Jurkat, Clone E6-1 (cell line): ENCODE data around the gene MOAP1.
"Not testable (repeated sequence)": the region's sequence is repeated elsewhere in the genome, so short reads cannot be mapped to it uniquely, and the experiment has no call there.

Experiments used
- DNase-seq: peaks from one replicate; pipeline ENCODE4 v3.0.0-alpha.2; 2011; ENCODE audit warnings: low read depth, low spot score
- H3K4me3 ChIP-seq: 2 replicates; pipeline ENCODE4 v1.5.1; 2011; ENCODE audit warnings: mild to moderate bottlenecking, low read length, control low read depth, moderate library complexity

MOAP1 gene

DNA sequence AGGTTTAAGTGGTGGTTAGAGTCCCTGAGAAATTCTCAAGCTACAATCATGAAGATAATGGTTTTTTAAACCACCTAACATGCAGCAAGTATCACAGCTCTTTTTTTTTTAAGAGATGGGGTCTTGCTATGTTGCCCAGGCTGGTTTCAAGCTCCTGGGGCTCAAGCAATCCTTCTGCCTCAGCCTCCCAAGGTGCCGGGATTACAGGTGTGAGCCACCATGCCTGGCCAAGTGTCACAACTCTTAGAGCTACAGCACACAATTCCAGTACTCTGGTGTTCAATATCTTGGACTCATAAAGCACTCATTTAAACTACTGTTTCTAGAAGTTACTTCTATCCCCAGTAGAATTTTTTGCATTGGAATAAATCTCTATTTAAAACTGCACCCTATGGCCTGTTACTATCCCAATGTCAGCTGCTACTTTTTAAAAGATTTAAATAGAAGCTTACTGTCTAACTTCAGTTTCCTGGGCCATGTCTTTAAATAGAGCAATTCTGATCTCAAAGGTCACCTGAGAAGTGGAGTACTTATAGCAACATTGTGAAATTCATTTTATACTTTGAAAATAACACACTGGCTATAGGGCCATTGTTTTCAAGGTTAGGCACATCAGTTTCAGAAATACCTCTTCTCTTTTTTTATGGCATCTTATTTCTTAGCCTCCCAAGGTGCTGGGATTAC lies 10.8 kb upstream of the MOAP1 start:
- no peak overlapping the region for H3K4me3 ChIP-seq
- no peak for DNase-seq

DNA sequence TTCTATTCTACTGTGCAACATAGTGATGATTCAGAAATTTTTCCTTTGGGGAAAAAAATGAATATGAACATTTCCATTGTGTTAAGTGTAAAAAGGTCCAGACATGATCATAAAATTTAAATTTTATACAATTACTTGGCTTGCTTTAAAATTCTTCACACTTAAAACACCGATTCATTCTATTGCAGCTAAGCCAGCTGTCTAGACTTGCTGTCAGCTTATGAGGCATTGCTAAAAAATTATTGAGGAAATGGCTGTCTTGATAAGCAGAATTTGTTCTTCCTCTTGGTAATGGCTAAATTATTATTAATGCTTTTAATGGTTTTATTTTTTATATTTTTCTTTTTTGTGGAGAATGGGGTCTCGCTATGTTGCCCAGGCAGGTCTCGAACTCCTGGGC lies 2.3 kb upstream of the MOAP1 start:
- DNase-seq: no peak
- H3K4me3 ChIP-seq: no peak overlapping the region

DNA sequence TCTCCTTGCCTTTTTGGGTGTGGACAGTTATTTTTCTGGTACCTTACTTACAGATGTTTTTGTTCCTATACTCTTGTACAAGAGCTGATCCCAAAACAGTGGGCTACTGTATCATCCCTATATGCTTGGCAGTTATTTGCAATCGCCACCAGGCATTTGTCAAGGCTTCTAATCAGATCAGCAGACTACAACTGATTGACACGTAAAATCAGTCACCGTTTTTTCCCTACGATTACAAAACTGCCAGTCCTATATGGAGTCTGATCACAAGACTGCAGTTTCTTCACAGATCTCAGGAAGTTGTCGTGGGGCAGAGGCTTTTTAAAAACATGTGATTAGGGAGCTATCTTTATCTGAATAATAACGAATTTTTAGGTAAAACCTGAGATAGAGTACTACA lies 1.8 kb upstream of the MOAP1 start:
- DNase-seq: no peak

DNA sequence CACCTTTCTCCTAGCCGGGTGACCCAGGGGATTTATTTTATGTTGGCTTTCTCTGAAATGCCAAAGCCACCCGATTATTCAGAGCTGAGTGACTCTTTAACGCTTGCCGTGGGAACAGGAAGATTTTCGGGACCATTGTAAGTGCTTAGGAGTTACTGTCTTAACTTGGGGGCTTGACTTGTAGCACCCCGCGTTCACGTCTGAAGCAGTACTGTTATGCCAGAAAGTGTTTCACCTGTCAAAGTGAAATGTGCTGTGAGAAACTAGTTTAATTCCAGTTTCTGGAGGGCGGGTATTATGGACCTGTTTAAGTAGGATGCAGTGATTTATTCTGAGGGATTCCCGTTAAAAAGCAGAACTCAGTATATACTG lies 638 bp upstream of the MOAP1 start:
- peak overlapping the region; percentile 74 for H3K4me3 ChIP-seq
- no peak for DNase-seq

More for the DNA sequence above, 1.8 kb upstream of the MOAP1 start:
- H3K4me3 ChIP-seq: no peak overlapping the region

DNA sequence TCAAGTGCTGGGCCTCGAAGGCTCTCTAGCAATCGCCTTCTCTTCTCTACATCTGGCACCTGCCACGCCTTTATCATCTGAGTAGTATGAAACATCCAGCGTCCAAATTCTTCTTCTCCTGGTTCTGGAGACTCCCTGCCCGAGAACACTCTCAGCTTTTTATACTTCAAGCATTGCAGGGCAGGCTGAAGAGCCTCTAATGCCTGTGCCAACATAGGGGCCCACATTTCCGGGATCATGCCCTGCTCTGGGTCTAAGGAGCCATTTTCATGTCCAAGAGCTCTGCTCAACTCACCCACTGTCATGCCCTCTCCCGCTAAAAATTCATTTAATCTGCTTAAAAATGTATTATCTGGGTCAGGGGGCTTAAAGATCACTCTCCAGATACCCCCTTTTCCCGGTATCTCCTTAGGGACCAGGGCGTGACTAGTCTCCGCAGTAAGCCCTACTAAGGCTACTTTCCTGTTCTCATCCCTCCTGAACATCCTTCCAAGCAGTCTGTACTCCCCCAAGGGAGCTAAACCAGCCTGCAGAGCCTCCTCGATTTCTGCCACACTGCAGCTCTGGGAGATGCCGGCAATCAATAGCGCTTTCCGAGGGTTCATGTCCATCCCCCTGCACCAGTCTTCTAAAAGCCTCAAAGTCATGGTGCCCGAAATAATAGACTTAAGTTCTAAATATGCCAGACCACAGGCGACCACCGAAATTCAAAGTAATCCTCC lies 940 bp downstream of the MOAP1 start:
- no peak for DNase-seq
- H3K4me3 ChIP-seq: peak overlapping the region; percentile 74

DNA sequence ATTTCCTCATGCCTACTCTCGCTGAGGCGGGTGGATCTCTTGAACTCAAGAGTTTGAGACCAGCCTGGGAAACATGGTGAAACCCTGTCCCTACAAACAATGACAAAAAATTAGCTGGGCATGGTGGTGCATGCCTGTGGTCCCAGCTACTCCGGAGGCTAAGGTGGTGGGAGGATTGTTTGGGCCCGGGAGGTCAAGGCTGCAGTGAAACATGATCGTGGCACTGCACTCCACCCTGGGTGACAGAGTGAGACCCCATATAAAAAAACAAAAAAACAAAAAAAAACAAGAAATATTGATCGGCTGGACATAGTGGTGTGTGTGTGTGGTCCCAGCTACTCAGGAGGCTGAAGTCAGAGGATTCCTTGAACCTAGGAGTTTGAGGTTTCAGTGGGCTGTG lies 9.2 kb downstream of the MOAP1 start:
- H3K4me3 ChIP-seq: no peak overlapping the region
- no peak for DNase-seq

DNA sequence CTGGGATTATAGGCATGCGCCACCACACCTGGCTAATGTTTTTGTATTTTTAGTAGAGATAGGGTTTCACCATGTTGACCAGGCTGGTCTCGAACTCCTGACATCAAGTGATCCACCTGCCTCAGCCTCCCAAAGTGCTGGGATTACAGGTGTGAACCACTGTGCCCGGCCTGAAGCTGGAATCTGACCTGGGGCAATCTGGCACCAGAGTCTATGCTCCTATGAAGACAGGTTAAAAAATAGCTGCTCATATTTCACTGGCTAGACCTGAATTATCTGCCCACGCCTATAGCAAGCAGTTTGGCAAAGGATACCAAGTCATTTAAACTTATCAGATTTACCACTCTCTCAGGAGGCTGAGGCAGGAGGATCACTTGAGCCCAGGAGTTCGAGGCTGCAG lies 10.0 kb downstream of the MOAP1 start:
- not testable (repeated sequence) for H3K4me3 ChIP-seq, DNase-seq

DNA sequence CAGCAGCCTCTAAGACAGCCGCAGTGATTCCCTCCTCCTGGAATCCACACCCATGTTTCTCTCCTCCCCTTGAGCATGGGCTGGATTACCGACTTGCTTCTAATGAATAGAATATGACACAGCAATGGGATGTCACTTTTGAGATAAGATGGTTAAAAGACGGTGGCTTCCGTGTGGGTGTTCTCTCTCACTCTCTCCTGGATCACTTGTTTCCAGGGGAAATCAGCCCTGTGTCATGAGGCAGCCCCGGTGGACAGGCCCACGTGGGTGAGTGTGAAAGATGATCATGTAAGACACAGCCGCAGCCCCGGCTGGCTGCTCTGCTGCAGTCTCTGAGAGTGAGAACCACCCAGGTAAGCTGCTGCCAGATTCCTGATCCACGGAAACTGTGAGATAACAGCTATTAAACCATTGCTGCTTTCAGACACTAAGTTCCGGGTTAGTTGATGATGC lies 10.7 kb downstream of the MOAP1 start:
- H3K4me3 ChIP-seq: no peak overlapping the region
- DNase-seq: no peak

DNA sequence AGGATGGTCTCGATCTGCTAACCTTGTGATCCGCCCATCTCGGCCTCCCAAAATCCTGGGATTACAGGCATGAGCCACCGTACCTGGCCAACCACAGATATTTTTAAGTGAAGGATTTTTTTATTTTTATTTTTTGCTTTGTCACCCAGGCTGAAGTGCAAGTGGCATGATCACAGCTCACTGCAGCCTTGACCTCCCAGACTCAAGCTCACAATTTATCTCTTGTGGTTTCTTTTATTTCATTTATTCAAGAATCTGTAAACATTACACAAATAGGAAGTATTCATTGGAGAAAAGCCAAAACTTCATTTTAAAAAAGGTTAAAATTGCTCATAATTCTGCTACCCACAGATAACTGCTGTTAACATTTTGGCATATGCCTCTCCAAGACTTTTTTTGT lies 13.3 kb downstream of the MOAP1 start:
- H3K4me3 ChIP-seq: no peak overlapping the region

DNA sequence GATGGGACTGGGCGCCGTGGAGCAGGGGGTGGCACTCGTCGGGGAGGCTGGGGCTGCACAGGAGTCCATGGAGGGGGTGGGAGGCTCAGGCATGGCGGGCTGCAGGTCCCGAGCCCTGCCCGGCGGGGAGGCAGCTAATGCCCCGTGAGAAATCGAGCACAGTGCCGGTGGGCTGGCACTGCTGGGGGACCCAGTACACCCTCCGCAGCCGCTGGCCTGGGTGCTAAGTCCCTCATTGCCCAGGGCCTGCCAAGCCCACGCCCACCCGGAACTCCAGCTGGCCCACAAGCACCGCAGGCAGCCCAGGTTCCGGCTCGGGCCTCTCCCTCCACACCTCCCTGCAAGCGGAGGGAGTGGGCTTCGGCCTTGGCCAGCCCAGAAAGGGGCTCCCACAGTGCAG lies 14.6 kb downstream of the MOAP1 start:
- DNase-seq, H3K4me3 ChIP-seq: not testable (repeated sequence)

More for the DNA sequence above, 13.3 kb downstream of the MOAP1 start:
- no peak for DNase-seq

DNA sequence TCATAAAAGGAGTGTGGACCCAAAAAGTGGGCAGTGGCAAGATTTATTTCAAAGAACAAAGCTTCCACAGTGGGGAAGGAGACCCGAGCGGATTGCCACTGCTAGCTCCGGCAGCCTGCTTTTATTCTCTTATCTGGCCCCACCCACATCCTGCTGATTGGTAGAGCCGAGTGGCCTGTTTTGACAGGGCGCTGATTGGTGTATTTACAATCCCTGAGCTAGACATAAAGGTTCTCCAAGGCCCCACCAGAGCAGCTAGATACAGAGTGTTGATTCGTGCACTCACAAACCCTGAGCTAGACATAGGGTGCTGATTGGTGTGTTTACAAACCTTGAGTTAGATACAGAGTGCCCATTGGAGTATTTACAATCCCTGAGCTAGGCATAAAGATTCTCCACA lies 15.1 kb downstream of the MOAP1 start:
- not testable (repeated sequence) for DNase-seq, H3K4me3 ChIP-seq

DNA sequence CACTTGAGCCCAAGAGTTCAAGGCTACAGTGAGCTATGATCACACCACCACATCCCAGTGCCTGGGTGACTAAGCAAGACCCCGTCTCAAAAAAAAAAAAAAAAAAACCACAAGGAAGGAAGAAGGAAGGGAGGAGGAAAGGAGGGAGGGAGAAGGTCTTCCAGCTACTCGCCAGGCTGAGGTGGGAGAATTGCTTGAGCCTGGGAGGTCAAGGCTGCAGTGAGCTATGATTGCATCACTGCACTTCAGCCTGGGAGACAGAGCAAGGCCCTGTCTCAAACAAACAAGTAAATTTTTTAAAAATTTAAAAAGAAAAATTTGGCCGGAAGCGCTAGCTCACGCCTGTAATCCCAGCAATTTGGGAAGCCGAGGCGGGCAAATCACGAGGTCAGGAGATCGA lies 16.1 kb downstream of the MOAP1 start:
- H3K4me3 ChIP-seq, DNase-seq: not testable (repeated sequence)

DNA sequence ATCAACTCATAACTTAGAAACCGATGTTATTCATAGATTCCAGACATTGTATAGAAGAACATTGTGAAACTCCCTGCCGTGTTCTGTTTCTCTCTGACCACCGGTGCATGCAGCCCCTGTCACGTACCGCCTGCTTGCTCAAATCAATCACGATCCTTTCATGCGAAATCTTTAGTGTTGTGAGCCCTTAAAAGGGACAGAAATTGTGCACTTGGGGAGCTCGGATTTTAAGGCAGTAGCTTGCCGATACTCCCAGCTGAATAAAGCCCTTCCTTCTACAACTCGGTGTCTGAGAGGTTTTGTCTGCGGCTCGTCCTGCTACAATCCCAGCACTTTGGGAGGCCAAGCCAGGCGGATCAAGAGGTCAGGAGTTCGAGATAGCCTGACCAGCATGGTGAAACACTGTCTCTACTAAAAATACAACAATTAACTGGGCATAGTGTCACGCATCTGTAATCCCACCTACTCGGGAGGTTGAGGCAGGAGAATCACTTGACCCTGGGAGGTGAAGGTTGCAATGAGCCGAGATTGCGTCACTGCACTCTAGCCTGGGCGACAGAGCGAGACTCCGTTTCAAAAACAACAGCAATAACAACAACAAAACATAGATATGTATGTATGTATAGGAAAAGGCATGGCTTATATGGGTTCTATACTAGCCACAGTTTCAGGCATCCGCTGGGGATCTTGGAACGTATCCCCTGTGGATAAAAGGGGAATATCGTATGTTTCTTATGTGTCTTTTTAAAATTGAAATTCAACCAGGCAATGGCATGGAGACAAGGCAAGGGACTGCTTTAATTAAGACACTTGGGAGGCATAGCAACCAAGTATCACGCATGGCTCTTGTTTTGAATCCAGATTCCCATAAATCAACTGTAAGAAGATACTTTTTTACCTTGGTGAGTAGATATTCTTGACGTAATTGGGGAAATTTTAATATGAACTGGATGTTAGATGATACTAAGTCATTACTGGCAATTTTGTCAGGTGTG lies 19.1 kb downstream of the MOAP1 start:
- not testable (repeated sequence) for H3K4me3 ChIP-seq, DNase-seq

DNA sequence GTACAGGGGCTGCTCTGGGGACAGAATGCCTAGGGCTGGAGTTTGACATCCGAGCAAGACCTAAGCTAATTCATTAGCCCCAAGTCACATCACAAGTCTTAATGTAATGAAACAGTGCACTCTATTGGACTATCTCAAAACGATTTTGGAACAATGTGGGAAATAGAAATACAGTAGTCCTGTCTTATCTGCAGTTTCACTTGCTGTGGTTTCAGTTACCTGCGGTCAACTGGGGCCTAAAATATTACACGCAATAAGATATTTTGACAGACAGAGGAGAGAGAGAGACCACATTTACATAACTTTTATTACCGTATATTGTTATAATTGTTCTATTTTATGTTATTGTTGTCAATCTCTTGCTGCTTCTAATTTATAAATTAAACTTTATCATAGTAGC lies 21.1 kb downstream of the MOAP1 start:
- DNase-seq: no peak
- no peak overlapping the region for H3K4me3 ChIP-seq

DNA sequence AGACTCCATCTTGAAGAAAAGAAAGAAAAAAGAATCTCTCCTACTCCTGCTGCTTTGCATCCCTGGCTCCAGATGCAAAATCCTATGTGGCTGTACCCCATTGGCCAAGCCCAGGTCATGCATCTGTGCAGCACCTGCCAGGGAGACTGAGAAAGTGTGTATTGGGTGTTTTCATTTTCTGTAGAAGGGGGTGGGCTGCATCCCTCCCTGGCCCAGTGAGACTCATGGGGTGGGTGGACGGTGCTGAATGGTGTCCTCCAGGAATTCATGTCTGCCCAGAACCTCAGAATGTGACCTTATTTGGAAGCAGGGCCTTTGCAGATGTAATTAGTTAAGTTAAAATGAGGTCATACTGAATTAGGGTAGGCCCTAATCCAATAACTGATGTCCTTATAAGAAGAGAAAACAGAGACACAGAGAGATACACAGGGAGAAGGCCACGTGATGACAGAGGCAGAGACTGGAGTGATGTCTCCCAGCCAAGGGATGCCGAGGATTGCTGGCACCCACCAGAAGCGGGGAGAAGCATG lies 23.2 kb downstream of the MOAP1 start:
- H3K4me3 ChIP-seq: no peak overlapping the region
- no peak for DNase-seq

DNA sequence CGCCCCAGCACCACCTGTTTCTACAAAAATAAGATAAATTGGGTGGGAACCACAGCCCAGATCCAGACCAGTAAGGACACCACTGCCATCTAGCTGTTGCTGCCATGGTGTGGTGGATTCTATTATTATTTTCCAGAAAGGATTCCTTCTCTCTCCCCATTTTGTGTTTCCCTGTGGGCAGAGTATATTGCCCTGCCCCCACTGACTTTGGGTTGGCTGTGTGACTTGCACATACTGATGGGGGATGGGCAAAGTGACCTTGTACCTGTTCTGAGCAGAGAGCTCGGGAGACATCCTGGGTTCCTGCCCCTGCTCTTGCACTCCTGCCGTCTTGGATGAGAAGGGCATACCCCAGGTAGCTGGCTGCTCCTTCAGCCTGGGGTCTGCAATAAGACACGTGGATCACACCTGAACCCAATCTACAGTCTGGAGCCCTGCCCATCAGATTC lies 24.3 kb downstream of the MOAP1 start:
- H3K4me3 ChIP-seq: no peak overlapping the region
- DNase-seq: no peak

DNA sequence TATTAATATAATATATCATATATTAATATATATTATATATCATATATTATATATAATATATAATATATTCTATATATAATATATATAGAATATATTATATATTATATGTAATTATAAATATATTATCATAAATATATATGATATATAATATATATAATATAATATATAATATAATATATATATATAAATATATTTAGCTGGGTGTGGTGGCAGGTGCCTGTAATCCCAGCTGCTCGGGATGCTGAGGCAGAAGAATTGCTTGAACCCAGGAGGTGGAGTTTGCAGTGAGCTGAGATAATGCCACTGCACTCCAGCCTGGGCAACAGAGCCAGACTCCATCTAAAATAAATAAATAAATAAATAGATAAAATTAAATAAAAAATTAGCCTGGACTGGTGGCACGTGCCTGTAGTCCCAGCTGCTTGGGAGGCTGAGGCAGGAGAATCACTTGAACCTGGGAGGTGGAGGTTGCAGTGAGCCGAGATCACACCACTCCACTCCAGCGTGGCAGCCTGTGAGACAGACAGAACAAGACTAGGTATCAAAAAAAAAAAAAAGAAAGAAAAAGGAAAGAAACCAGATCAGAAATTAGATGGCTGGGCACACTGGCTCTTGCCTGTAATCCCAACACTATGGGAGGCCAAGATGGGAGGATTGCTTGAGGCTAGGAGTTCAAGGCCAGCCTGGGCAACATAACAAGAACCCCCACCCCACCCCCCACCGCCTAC lies 24.9 kb downstream of the MOAP1 start:
- DNase-seq, H3K4me3 ChIP-seq: not testable (repeated sequence)

DNA sequence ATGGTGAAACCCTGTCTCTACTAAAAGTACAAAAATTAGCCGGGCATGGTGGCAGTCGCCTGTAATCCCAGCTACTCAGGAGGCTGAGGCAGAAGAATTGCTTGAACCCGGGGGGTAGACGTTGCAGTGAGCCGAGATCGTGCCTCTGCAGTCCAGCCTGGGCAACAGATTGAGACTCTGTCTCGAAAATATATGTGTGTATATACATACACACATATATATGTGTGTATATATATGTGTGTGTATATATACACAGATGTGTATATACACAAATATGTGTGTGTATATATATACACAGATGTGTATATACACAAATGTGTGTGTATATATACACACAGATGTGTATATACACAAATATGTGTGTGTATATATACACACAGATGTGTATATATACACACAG lies 26.3 kb downstream of the MOAP1 start:
- DNase-seq, H3K4me3 ChIP-seq: not testable (repeated sequence)
